ENCODE data around the gene KRTAP10-4. TPM values are rescaled to one million over a fixed set of nuclear protein-coding genes. Genes with fewer than 3 reads are reported as not detected.

KRTAP10-4 gene
- total and polyA plus RNA-seq, 2 donors (not counting 3 experiments of a cell fraction or from before 2014, with no cell fraction given), result not detected

GRCh38 chr21:44552136-44552535 lies 21.4 kb upstream of the KRTAP10-4 start:
- H3K27me3 ChIP-seq (ENCODE audit: control insufficient read depth in 2 of 2, insufficient read depth in 2 of 2, low read length in 2 of 2), result peaks cover 5 to 6% of the 10 kb centered on the region in 2 experiments
- dilution Hi-C loops (cut with MboI; ENCODE audit: extremely low pct_ligation_motif_present, low sequenced_read_pairs) (no loop called here), intact Hi-C loops (cut with micrococcal nuclease) (no loop called here)
- no TSS peak for BruUV-seq (replicated peaks)
- no peaks in the 10 kb centered on the region for H3K36me3 ChIP-seq (ENCODE audit: control insufficient read depth in 2 of 2, extremely low read depth in 1 of 2, insufficient read depth in 2 of 2, low read length in 2 of 2)
- TF ChIP-seq CTCF (IDR thresholded peaks at IDR 0.05; ENCODE audit: extremely low read depth in 1 of 2, insufficient read depth in 1 of 2, low read depth in 1 of 2, low read length in 2 of 2) (no peak), POLR2AphosphoS5 (IDR thresholded peaks at IDR 0.05; ENCODE audit: insufficient read depth, low read depth, low read length) (no peak), EZH2 (IDR thresholded peaks at IDR 0.05; ENCODE audit: borderline replicate concordance, low read depth, low read length, severe bottlenecking) (no peak), MAX (IDR thresholded peaks at IDR 0.05; ENCODE audit: insufficient read depth, insufficient read length) (no peak), FOS (IDR thresholded peaks at IDR 0.05; ENCODE audit: borderline replicate concordance, insufficient read depth, low read length) (no peak), POLR2A (IDR thresholded peaks at IDR 0.05; ENCODE audit: low read depth, low read length) (no peak), MYC (IDR thresholded peaks at IDR 0.05; ENCODE audit: low read depth, low read length) (no peak), GATA2 (IDR thresholded peaks at IDR 0.05; ENCODE audit: insufficient read depth, insufficient read length, low read depth, low read length) (no peak), JUN (IDR thresholded peaks at IDR 0.05; ENCODE audit: borderline replicate concordance, insufficient read depth, insufficient read length, low read depth) (no peak)
- H3K9ac ChIP-seq (replicated peaks; ENCODE audit: extremely low read depth, insufficient read depth, low read length), result no peak overlapping the region
- H3K9me1 ChIP-seq (replicated peaks; ENCODE audit: control insufficient read depth, extremely low read depth, insufficient read depth, low read length), result no peaks in the 10 kb centered on the region
- no peaks in the 10 kb centered on the region for H4K20me1 ChIP-seq (replicated peaks; ENCODE audit: control insufficient read depth, extremely low read depth, insufficient read depth, low read length)
- H3K79me2 ChIP-seq (ENCODE audit: control insufficient read depth, insufficient read depth, low read length), result no peaks in the 10 kb centered on the region
- DNase-seq (ENCODE audit: low read depth, low spot score) (no peak), FAIRE-seq (no peak)
- CTCF ChIA-PET, result no interaction called here
- no peaks in the 10 kb centered on the region for H3K9me3 ChIP-seq (replicated peaks; ENCODE audit: control insufficient read depth, insufficient read depth, low read length)
- H2AFZ ChIP-seq (ENCODE audit: low read depth, low read length), result no peak overlapping the region
- POLR2A ChIA-PET, result no interaction called here
- H3K4me2 ChIP-seq (ENCODE audit: insufficient read depth, low read length), result no peak overlapping the region
- H3K4me3 ChIP-seq (replicated peaks in 1 of 3; ENCODE audit: insufficient read depth in 1 of 3, low read depth in 1 of 3, low read length in 3 of 3), result no peak overlapping the region
- H3K27ac ChIP-seq (ENCODE audit: insufficient read depth, low read depth, low read length), result no peak overlapping the region
- no peaks in the 10 kb centered on the region for H3K4me1 ChIP-seq (ENCODE audit: control insufficient read depth, extremely low read depth, insufficient read depth, low read length)

All from endothelial cell of umbilical vein (primary cell).